Neural cell (in vitro differentiated cells): ENCODE data around the gene ABCA1. TPM values are rescaled to one million over a fixed set of nuclear protein-coding genes. Genes with fewer than 3 reads are reported as not detected.
"Not testable (repeated sequence)": the region's sequence is repeated elsewhere in the genome, so short reads cannot be mapped to it uniquely, and the experiment has no call there.

Experiments
- H2AFZ ChIP-seq: fragments of 200-600, 300-800 bp; sonication (generic), shearing (Covaris generic); 2 replicates; pipeline ENCODE4 v1.6.0; 2014; ENCODE audit warnings: low read depth, mild to moderate bottlenecking, antibody characterized with exemption, low read length, moderate library complexity
- H3F3A ChIP-seq: fragments of 200-600 bp; shearing (Covaris generic); 2 replicates; pipeline ENCODE4 v1.6.1; 2016; ENCODE audit warnings: mild to moderate bottlenecking, moderate library complexity, mixed read lengths, antibody characterized with exemption, low read length; ENCODE audit not compliant: insufficient read depth, poor library complexity, severe bottlenecking
- H3K27ac ChIP-seq: fragments of 200-600, 300-800 bp; sonication (generic), shearing (Covaris generic); 2 replicates; pipeline ENCODE4 v1.5.1; 2014; ENCODE audit warnings: mild to moderate bottlenecking, low read length, moderate library complexity
- H3K27me3 ChIP-seq: fragments of 300-800, 200-600 bp; sonication (generic), shearing (Covaris generic); 2 replicates; pipeline ENCODE4 v1.6.0; 2014; ENCODE audit warnings: mild to moderate bottlenecking, low read depth, low read length, moderate library complexity; ENCODE audit not compliant: insufficient read depth
- H3K36me3 ChIP-seq: fragments of 300-800, 200-600 bp; sonication (generic), shearing (Covaris generic); 2 replicates; pipeline ENCODE4 v1.5.1; 2014; ENCODE audit warnings: mild to moderate bottlenecking, antibody characterized with exemption, low read length, moderate library complexity; ENCODE audit not compliant: insufficient read depth
- H3K4me2 ChIP-seq: fragments of 300-800, 200-600 bp; sonication (generic), shearing (Covaris generic); 2 replicates; pipeline ENCODE4 v1.6.0; 2014; ENCODE audit warnings: mild to moderate bottlenecking, low read length
- H3K4me3 ChIP-seq: fragments of 300-800, 200-600 bp; sonication (generic), shearing (Covaris generic); 2 replicates; pipeline ENCODE4 v1.5.1; 2014; ENCODE audit warnings: mild to moderate bottlenecking, low read length, moderate library complexity
- H3K79me2 ChIP-seq: fragments of 200-600 bp; shearing (Covaris generic); replicated peaks from 2 replicates; pipeline ENCODE4 v1.6.0; 2014; ENCODE audit warnings: mild to moderate bottlenecking, low read length, moderate library complexity; ENCODE audit not compliant: insufficient read depth
- H3K9ac ChIP-seq: fragments of 300-800, 200-600 bp; sonication (generic), shearing (Covaris generic); 2 replicates; pipeline ENCODE4 v1.6.1; 2016; ENCODE audit warnings: mild to moderate bottlenecking, low read length, mixed read lengths
- H3K9me2 ChIP-seq: fragments of 200-600 bp; shearing (Covaris generic); 2 replicates; pipeline ENCODE4 v1.6.1; 2016; ENCODE audit warnings: mild to moderate bottlenecking, low read length, mixed read lengths; ENCODE audit not compliant: insufficient read depth
- H3K9me3 ChIP-seq: fragments of 200-600, 300-800 bp; sonication (generic), shearing (Covaris generic); 2 replicates; pipeline ENCODE4 v1.6.1; 2016; ENCODE audit warnings: mild to moderate bottlenecking, mixed run types, low read length, moderate library complexity, mixed read lengths
- H4K20me1 ChIP-seq: fragments of 200-600 bp; shearing (Covaris generic); 2 replicates; pipeline ENCODE4 v1.6.1; 2016; ENCODE audit warnings: mild to moderate bottlenecking, mixed run types; ENCODE audit not compliant: insufficient read depth
- CTCF ChIP-seq: fragments of 450-650 bp; IDR thresholded peaks from 2 replicates; pipeline ENCODE4 v1.5.1; 2014; ENCODE audit warnings: antibody characterized with exemption, mild to moderate bottlenecking, moderate library complexity; ENCODE audit not compliant: poor library complexity, severe bottlenecking
- EP300 ChIP-seq: fragments of 450-650 bp; conservative IDR thresholded peaks from 2 replicates; pipeline ENCODE4 v1.6.1; 2014; ENCODE audit warnings: antibody characterized with exemption, mild to moderate bottlenecking, moderate library complexity; ENCODE audit not compliant: poor library complexity, severe bottlenecking
- EZH2 ChIP-seq: fragments of 200-600, 300-800 bp; shearing (Covaris generic), sonication (generic); IDR thresholded peaks from 2 replicates; pipeline ENCODE4 v1.6.1; 2014; ENCODE audit warnings: antibody characterized with exemption, low read length, borderline replicate concordance, mild to moderate bottlenecking; ENCODE audit not compliant: insufficient read depth, poor library complexity, severe bottlenecking
- MXI1 ChIP-seq: fragments of 450-650 bp; conservative IDR thresholded peaks from 2 replicates; pipeline ENCODE4 v1.6.1; 2014; ENCODE audit warnings: antibody characterized with exemption, mild to moderate bottlenecking; ENCODE audit not compliant: poor library complexity, severe bottlenecking
- POLR2AphosphoS5 ChIP-seq: IDR thresholded peaks from 2 replicates; pipeline ENCODE4 v1.6.1; 2012
- RAD21 ChIP-seq: fragments of 450-650 bp; conservative IDR thresholded peaks from 2 replicates; pipeline ENCODE4 v1.6.1; 2014; ENCODE audit warnings: antibody characterized with exemption, mild to moderate bottlenecking, moderate library complexity
- REST ChIP-seq: IDR thresholded peaks from 2 replicates; pipeline ENCODE4 v1.6.1; 2012; ENCODE audit warnings: borderline replicate concordance
- SMC3 ChIP-seq: fragments of 450-650 bp; conservative IDR thresholded peaks from 2 replicates; pipeline ENCODE4 v1.6.1; 2014; ENCODE audit warnings: antibody characterized with exemption, mild to moderate bottlenecking, moderate library complexity; ENCODE audit not compliant: poor library complexity
- TAF1 ChIP-seq: IDR thresholded peaks from 2 replicates; pipeline ENCODE4 v1.6.1; 2012; ENCODE audit warnings: low read depth
- polyA plus RNA-seq: library from polyadenylated mRNA; depleted of rRNA; stranded (reverse); fragments of >200 nt; gene quantifications from 2 replicates; pipeline ENCODE4 v1.2.3, GENCODE V29; 2014

ABCA1 gene
- polyA plus RNA-seq, 1 donor from 2014 or later, result 5.2 TPM

- H3K4me3 ChIP-seq, result no peak overlapping the region
- no peak overlapping the region for H2AFZ ChIP-seq
- H3K9me3 ChIP-seq, result no peaks in the 10 kb centered on the region
- no peaks in the 10 kb centered on the region for H3K36me3 ChIP-seq
- H3K9ac ChIP-seq, result no peak overlapping the region
- H4K20me1 ChIP-seq, result no peaks in the 10 kb centered on the region
- no peak overlapping the region for H3K27ac ChIP-seq
- H3K9me2 ChIP-seq, result no peaks in the 10 kb centered on the region
- H3K79me2 ChIP-seq, result no peaks in the 10 kb centered on the region
- no peak overlapping the region for H3K4me2 ChIP-seq
- TF ChIP-seq POLR2AphosphoS5 (no peak), MXI1 (no peak), EP300 (no peak), CTCF (no peak), REST (no peak), TAF1 (no peak), RAD21 (no peak), SMC3 (no peak)
- H3K27me3 ChIP-seq, result no peaks in the 10 kb centered on the region
- no peaks in the 10 kb centered on the region for H3F3A ChIP-seq
Observed at GRCh38 chr9:104958751-104959150, 30.8 kb upstream of the ABCA1 start.

GRCh38 chr9:104958006-104958405 lies 30.1 kb upstream of the ABCA1 start:
- H3K27ac ChIP-seq, H3K36me3 ChIP-seq, H3K4me3 ChIP-seq, H3K79me2 ChIP-seq, H3K9me2 ChIP-seq, H3K4me2 ChIP-seq, H3K27me3 ChIP-seq, H3K9ac ChIP-seq, H2AFZ ChIP-seq, H3F3A ChIP-seq, H4K20me1 ChIP-seq, H3K9me3 ChIP-seq: not testable (repeated sequence)

GRCh38 chr9:104951487-104951886 lies 23.5 kb upstream of the ABCA1 start:
- Histone ChIP-seq H3K27ac (no peak overlapping the region), H2AFZ (no peak overlapping the region), H3K9me2 (no peaks in the 10 kb centered on the region), H3K4me3 (no peak overlapping the region), H3K27me3 (no peaks in the 10 kb centered on the region), H3K9ac (no peak overlapping the region), H4K20me1 (no peaks in the 10 kb centered on the region), H3K9me3 (no peaks in the 10 kb centered on the region), H3K36me3 (no peaks in the 10 kb centered on the region), H3K4me2 (no peak overlapping the region), H3F3A (no peaks in the 10 kb centered on the region), H3K79me2 (no peaks in the 10 kb centered on the region)
- TF ChIP-seq RAD21 (no peak), TAF1 (no peak), MXI1 (no peak), EP300 (no peak), REST (no peak), CTCF (no peak), EZH2 (no peak), SMC3 (no peak), POLR2AphosphoS5 (no peak)
